ENCODE measurements around the gene NCK2. TPM values are rescaled to one million over a fixed set of nuclear protein-coding genes. Genes with fewer than 3 reads are reported as not detected.

NCK2 gene
- polyA plus RNA-seq, 3 donors: 2.5 to 18.2 (median 7.6) TPM

GRCh38 chr2:105890111-105890510 is 145.4 kb downstream of the NCK2 start:
- Histone ChIP-seq H3K9ac (ENCODE audit: insufficient read depth, low read length, poor library complexity, severe bottlenecking) (no peak overlapping the region), H3K4me2 (replicated peaks; ENCODE audit: extremely low read depth, low read length, poor library complexity, severe bottlenecking) (no peak overlapping the region), H3K4me1 (ENCODE audit: control insufficient read depth in 1 of 2, insufficient read depth in 2 of 2, low read length in 2 of 2) (no peaks in the 10 kb centered on the region), H2AFZ (ENCODE audit: insufficient read depth, low read depth, low read length, poor library complexity, severe bottlenecking) (no peak overlapping the region), H3K79me2 (ENCODE audit: insufficient read depth, low read length) (peaks cover 12% of the 10 kb centered on the region), H3K4me3 (replicated peaks in 1 of 3; ENCODE audit: low read depth in 2 of 3, low read length in 3 of 3) (no peak overlapping the region), H4K20me1 (ENCODE audit: insufficient read depth, low read length) (peaks cover 15% of the 10 kb centered on the region), H3K27me3 (ENCODE audit: control insufficient read depth in 2 of 2, insufficient read depth in 2 of 2, low read length in 2 of 2) (no peaks in the 10 kb centered on the region), H3K36me3 (replicated peaks in 1 of 2; ENCODE audit: control insufficient read depth in 1 of 2, insufficient read depth in 2 of 2, low read length in 2 of 2) (peaks cover 16 to 35% of the 10 kb centered on the region in 2 donors), H3K27ac (ENCODE audit: low read depth in 1 of 2, low read length in 2 of 2) (no peak overlapping the region), H3K9me3 (replicated peaks in 1 of 2; ENCODE audit: control insufficient read depth in 1 of 2, insufficient read depth in 1 of 2, low read length in 2 of 2) (peaks cover 0 to 5% of the 10 kb centered on the region in 2 donors)
- H3K36me3 Mint-ChIP-seq: peaks cover 31 to 45% of the 10 kb centered on the region in 2 donors
- no peak for DNase-seq
- H3K4me1 Mint-ChIP-seq: no peaks in the 10 kb centered on the region
- H3K27me3 Mint-ChIP-seq (ENCODE audit: low read depth in 3 of 3): peaks cover 0 to 2% (median 0%) of the 10 kb centered on the region in 3 donors
- intact Hi-C loops (cut with micrococcal nuclease): no loop called here
- H3K9me3 Mint-ChIP-seq: peaks cover 0 to 8% (median 2%) of the 10 kb centered on the region in 7 donors
- H3K4me3 Mint-ChIP-seq: no peak overlapping the region
- H3K27ac Mint-ChIP-seq: no peak overlapping the region
- TF ChIP-seq, protein P1, sequence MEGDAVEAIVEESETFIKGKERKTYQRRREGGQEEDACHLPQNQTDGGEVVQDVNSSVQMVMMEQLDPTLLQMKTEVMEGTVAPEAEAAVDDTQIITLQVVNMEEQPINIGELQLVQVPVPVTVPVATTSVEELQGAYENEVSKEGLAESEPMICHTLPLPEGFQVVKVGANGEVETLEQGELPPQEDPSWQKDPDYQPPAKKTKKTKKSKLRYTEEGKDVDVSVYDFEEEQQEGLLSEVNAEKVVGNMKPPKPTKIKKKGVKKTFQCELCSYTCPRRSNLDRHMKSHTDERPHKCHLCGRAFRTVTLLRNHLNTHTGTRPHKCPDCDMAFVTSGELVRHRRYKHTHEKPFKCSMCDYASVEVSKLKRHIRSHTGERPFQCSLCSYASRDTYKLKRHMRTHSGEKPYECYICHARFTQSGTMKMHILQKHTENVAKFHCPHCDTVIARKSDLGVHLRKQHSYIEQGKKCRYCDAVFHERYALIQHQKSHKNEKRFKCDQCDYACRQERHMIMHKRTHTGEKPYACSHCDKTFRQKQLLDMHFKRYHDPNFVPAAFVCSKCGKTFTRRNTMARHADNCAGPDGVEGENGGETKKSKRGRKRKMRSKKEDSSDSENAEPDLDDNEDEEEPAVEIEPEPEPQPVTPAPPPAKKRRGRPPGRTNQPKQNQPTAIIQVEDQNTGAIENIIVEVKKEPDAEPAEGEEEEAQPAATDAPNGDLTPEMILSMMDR (IDR thresholded peaks at IDR 0.05): no peak
- WGBS (ENCODE audit: insufficient coverage): no CpG with 5 or more reads among the region's 2 CpGs

- Mint-ChIP-seq H3K27ac (peak overlapping the region in 1 of 7 donors; percentile 4), H3K27me3 (ENCODE audit: low read depth in 3 of 3) (peaks cover 0 to 2% (median 0%) of the 10 kb centered on the region in 3 donors), H3K4me3 (no peak overlapping the region), H3K36me3 (peaks cover 34 to 47% of the 10 kb centered on the region in 2 donors), H3K4me1 (no peaks in the 10 kb centered on the region), H3K9me3 (peaks cover 0 to 8% (median 2%) of the 10 kb centered on the region in 7 donors)
- no peak overlapping the region for H2AFZ ChIP-seq (ENCODE audit: insufficient read depth, low read depth, low read length, poor library complexity, severe bottlenecking)
- TF ChIP-seq, protein P1 (IDR thresholded peaks at IDR 0.05): no peak
- H3K79me2 ChIP-seq (ENCODE audit: insufficient read depth, low read length): peaks cover 12% of the 10 kb centered on the region
- no peak for DNase-seq
- no peak overlapping the region for H3K4me2 ChIP-seq (replicated peaks; ENCODE audit: extremely low read depth, low read length, poor library complexity, severe bottlenecking)
- no peak overlapping the region for H3K4me3 ChIP-seq (replicated peaks in 1 of 3; ENCODE audit: low read depth in 2 of 3, low read length in 3 of 3)
- peaks cover 15% of the 10 kb centered on the region for H4K20me1 ChIP-seq (ENCODE audit: insufficient read depth, low read length)
- WGBS (ENCODE audit: insufficient coverage): 97% methylated on average over 9 of the region's 10 CpGs
- H3K27ac ChIP-seq (ENCODE audit: low read depth in 1 of 2, low read length in 2 of 2): no peak overlapping the region
- no peak overlapping the region for H3K9ac ChIP-seq (ENCODE audit: insufficient read depth, low read length, poor library complexity, severe bottlenecking)
- peaks cover 0 to 5% of the 10 kb centered on the region in 2 donors for H3K9me3 ChIP-seq (replicated peaks in 1 of 2; ENCODE audit: control insufficient read depth in 1 of 2, insufficient read depth in 1 of 2, low read length in 2 of 2)
- peaks cover 16 to 41% of the 10 kb centered on the region in 2 donors for H3K36me3 ChIP-seq (replicated peaks in 1 of 2; ENCODE audit: control insufficient read depth in 1 of 2, insufficient read depth in 2 of 2, low read length in 2 of 2)
- intact Hi-C loops (cut with micrococcal nuclease): no loop called here
- H3K27me3 ChIP-seq (ENCODE audit: control insufficient read depth in 2 of 2, insufficient read depth in 2 of 2, low read length in 2 of 2): no peaks in the 10 kb centered on the region
- H3K4me1 ChIP-seq (ENCODE audit: control insufficient read depth in 1 of 2, insufficient read depth in 2 of 2, low read length in 2 of 2): no peaks in the 10 kb centered on the region
These were observed 146.1 kb downstream of the NCK2 start for GRCh38 chr2:105890856-105891255.

All from CD14-positive monocyte (primary cell).